HepG2 (cell line): Measurements from ENCODE around the gene IL1RL2. TPM values are rescaled to one million over a fixed set of nuclear protein-coding genes. Genes with fewer than 3 reads are reported as not detected.

Experiments
- FOXJ3 ChIP-seq: sonication (generic); formaldehyde crosslinking; IDR thresholded peaks from 2 replicates; pipeline ENCODE4 v1.4.0; 2020; ENCODE audit warnings: missing genetic modification reagents, mild to moderate bottlenecking, borderline replicate concordance
- FOXK2 ChIP-seq: fragments of 450-650 bp; IDR thresholded peaks from 2 replicates; pipeline ENCODE4 v1.6.1; 2016
- HDAC1 ChIP-seq: sonication (generic); formaldehyde crosslinking; IDR thresholded peaks from 2 replicates; pipeline ENCODE4 v1.5.1; 2020; ENCODE audit warnings: mild to moderate bottlenecking, missing genetic modification reagents
- HMG20A ChIP-seq: IDR thresholded peaks from 2 replicates; pipeline ENCODE4 v1.6.1; 2016; ENCODE audit warnings: borderline replicate concordance
- HOXD1 ChIP-seq: sonication (generic); formaldehyde crosslinking; IDR thresholded peaks from 2 replicates; pipeline ENCODE4 v1.5.0; 2020; ENCODE audit warnings: missing genetic modification reagents
- LRRFIP1 ChIP-seq: sonication (generic); formaldehyde crosslinking; conservative IDR thresholded peaks from 2 replicates; pipeline ENCODE4 v1.4.0; 2020; ENCODE audit warnings: missing genetic modification reagents
- MED8 ChIP-seq: sonication (generic); formaldehyde crosslinking; IDR thresholded peaks from 2 replicates; pipeline ENCODE4 v1.8.1; 2023; ENCODE audit warnings: mild to moderate bottlenecking, missing genetic modification reagents; ENCODE audit not compliant: insufficient replicate concordance
- MTA3 ChIP-seq: sonication (generic); formaldehyde crosslinking; IDR thresholded peaks from 2 replicates; pipeline ENCODE4 v1.4.0; 2020; ENCODE audit warnings: missing genetic modification reagents
- MXD3 ChIP-seq: IDR thresholded peaks from 2 replicates; pipeline ENCODE4 v1.6.1; 2016; ENCODE audit warnings: mild to moderate bottlenecking, missing biosample characterization, missing genetic modification reagents
- SRY ChIP-seq: sonication (generic); formaldehyde crosslinking; IDR thresholded peaks from 2 replicates; pipeline ENCODE4 v1.8.0; 2022; ENCODE audit warnings: mild to moderate bottlenecking, missing genetic modification reagents
- TCF7 ChIP-seq: sonication (generic); IDR thresholded peaks from 2 replicates; pipeline ENCODE4 v1.6.1; 2016; ENCODE audit warnings: antibody characterized with exemption, low read depth
- TEF ChIP-seq: sonication (generic); formaldehyde crosslinking; IDR thresholded peaks from 2 replicates; pipeline ENCODE4 v1.5.0; 2020; ENCODE audit warnings: missing genetic modification reagents
- THAP11 ChIP-seq: IDR thresholded peaks from 2 replicates; pipeline ENCODE4 v1.6.1; 2016; ENCODE audit warnings: missing biosample characterization, missing genetic modification reagents
- ZNF230 ChIP-seq: sonication (generic); formaldehyde crosslinking; IDR thresholded peaks from 2 replicates; pipeline ENCODE4 v1.4.0; 2020; ENCODE audit warnings: mild to moderate bottlenecking, missing genetic modification reagents
- ZNF263 ChIP-seq: sonication (generic); formaldehyde crosslinking; IDR thresholded peaks from 2 replicates; pipeline ENCODE4 v1.4.0; 2020; ENCODE audit warnings: missing genetic modification reagents
- ZNF619 ChIP-seq: sonication (generic); formaldehyde crosslinking; IDR thresholded peaks from 2 replicates; pipeline ENCODE4 v1.4.0; 2020; ENCODE audit warnings: mild to moderate bottlenecking, missing genetic modification reagents
- ZNF761 ChIP-seq: sonication (generic); formaldehyde crosslinking; conservative IDR thresholded peaks from 2 replicates; pipeline ENCODE4 v1.4.0; 2020; ENCODE audit warnings: mild to moderate bottlenecking, missing genetic modification reagents
- ZNF766 ChIP-seq: sonication (generic); formaldehyde crosslinking; IDR thresholded peaks from 2 replicates; pipeline ENCODE4 v1.5.0; 2020; ENCODE audit warnings: missing genetic modification reagents, borderline replicate concordance
- ZNF768 ChIP-seq: sonication (generic); formaldehyde crosslinking; IDR thresholded peaks from 2 replicates; pipeline ENCODE4 v1.4.0; 2020; ENCODE audit warnings: missing genetic modification reagents
- ZNF816 ChIP-seq: sonication (generic); formaldehyde crosslinking; IDR thresholded peaks from 2 replicates; pipeline ENCODE4 v1.8.0; 2022; ENCODE audit warnings: missing genetic modification reagents, mild to moderate bottlenecking, borderline replicate concordance
- ZNF839 ChIP-seq: sonication (generic); formaldehyde crosslinking; IDR thresholded peaks from 2 replicates; pipeline ENCODE4 v1.4.0; 2020; ENCODE audit warnings: missing genetic modification reagents, mild to moderate bottlenecking, borderline replicate concordance
- polyA plus RNA-seq, 8 experiments: library from polyadenylated mRNA; depleted of rRNA in 3 of 8; stranded (reverse) in 7 of 8; unstranded in 1 of 8; fragments of >200 nt; fragmentation: Illumina TruSeq in 4 of 8; extraction: Trizol in 4 of 8; gene quantifications; 2 replicates each; pipeline versions ENCODE4 v1.2.1 to v1.2.3, GENCODE V29; 2011 to 2016; ENCODE audit warnings: low read depth in 4 of 8, missing spikeins in 1 of 8, mixed read lengths in 1 of 8; ENCODE audit not compliant: insufficient read depth in 1 of 8
- total RNA-seq, 5 experiments: library from RNA; depleted of rRNA; stranded (reverse); fragments of >200 nt; fragmentation: Illumina TruSeq; extraction: Trizol; gene quantifications; 2 replicates each; pipeline ENCODE4 v1.2.3, GENCODE V29; 2016; ENCODE audit warnings: low read depth in 1 of 5
- TF ChIP-seq, protein P1 (sequence below): sonication (generic); formaldehyde crosslinking; IDR thresholded peaks from 2 replicates; pipeline ENCODE4 v1.8.1; 2023; ENCODE audit warnings: missing genetic modification reagents, inconsistent platforms, borderline replicate concordance
- TF ChIP-seq, protein P2 (sequence below): sonication (generic); formaldehyde crosslinking; IDR thresholded peaks from 2 replicates; pipeline ENCODE4 v1.8.0; 2022; ENCODE audit warnings: missing genetic modification reagents, low read depth, mild to moderate bottlenecking, borderline replicate concordance
- TF ChIP-seq, protein P3 (sequence below): fragments of 450-650 bp; IDR thresholded peaks from 2 replicates; pipeline ENCODE4 v1.6.1; 2017

The IL1RL2 gene
- total and polyA plus RNA-seq, 2 of the 13 experiments (the other 11 are each of a cell fraction or from before 2014, with no cell fraction given), result 0.03 TPM; not detected in 1

DNA sequence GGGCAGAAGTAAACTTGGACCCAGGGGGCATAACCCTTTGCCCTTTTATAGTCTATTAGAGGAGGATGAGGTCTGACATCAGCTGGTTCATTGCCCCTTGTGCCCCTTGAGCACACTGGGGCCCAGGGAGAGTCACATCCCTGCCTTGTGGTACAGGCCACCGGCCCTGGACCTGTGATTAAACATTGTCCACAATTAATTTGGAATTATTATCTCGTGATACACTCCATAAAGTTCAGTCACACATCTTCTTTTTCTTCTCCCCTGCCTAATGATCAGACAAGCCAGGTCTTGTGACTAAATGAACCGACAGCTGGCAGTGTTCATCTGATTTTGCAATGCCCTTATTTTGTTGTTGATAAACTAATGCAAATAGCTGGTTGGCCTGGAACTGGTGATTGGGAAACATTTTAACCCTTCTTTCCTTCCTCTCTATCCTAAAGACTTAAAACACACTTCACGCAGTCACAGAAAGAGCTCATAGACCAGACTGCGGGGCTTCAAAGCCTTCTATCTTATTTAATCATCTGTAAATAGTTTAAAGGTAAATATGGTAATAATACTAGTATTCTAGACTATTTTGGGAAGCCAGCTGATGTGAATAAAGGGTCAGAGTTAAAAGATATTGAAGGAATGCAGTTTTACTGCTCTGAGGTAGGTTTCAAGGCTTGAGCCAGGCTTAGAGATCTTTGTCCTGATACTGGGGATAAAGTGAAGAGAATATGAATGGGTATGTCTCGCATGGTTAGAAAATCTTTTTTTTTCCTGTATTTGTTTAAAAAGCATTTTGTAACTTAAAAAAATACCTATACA lies 30.9 kb upstream of the IL1RL2 start (continued):
- TF ChIP-seq LRRFIP1 (no peak), THAP11 (CRISPR knock-in tag) (peak; percentile 79), ZNF230 (CRISPR knock-in tag) (no peak), SRY (CRISPR knock-in tag) (peak; percentile 61; the same call in 1 of the 2 replicates), TCF7 (peak; percentile 100), ZNF816 (CRISPR knock-in tag) (no peak), MXD3 (CRISPR knock-in tag) (no peak), MED8 (CRISPR knock-in tag) (peak; percentile 82), ZNF766 (CRISPR knock-in tag) (peak; percentile 76; the same call in 1 of the 2 replicates), FOXK2 (peak; percentile 94), ZNF768 (no peak), ZNF839 (CRISPR knock-in tag) (no peak; the same call in 1 of the 2 replicates), HMG20A (CRISPR knock-in tag) (peak; percentile 95), TEF (CRISPR knock-in tag) (no peak), HDAC1 (CRISPR knock-in tag) (peak; percentile 75), FOXJ3 (peak; percentile 99), ZNF263 (CRISPR knock-in tag) (0 out of 2 replicates have a peak, but pooled peaks have one; percentile 18), ZNF761 (CRISPR knock-in tag) (no peak), ZNF619 (no peak), MTA3 (CRISPR knock-in tag) (no peak), HOXD1 (CRISPR knock-in tag) (peak; percentile 62; the same call in 1 of the 2 replicates)
- TF ChIP-seq, protein P1, sequence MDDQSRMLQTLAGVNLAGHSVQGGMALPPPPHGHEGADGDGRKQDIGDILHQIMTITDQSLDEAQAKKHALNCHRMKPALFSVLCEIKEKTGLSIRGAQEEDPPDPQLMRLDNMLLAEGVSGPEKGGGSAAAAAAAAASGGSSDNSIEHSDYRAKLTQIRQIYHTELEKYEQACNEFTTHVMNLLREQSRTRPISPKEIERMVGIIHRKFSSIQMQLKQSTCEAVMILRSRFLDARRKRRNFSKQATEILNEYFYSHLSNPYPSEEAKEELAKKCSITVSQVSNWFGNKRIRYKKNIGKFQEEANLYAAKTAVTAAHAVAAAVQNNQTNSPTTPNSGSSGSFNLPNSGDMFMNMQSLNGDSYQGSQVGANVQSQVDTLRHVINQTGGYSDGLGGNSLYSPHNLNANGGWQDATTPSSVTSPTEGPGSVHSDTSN (CRISPR knock-in tag), result no peak
- TF ChIP-seq, protein P2, sequence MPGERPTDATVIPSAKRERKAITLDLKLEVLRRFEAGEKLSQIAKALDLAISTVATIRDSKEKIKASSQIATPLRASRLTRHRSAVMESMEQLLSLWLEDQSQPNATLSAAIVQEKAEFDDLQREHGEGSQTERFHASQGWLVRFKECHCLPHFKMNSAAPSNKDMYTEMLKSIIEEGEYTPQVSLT (CRISPR knock-in tag), result peak; percentile 87; the same call in 1 of the 2 replicates
- TF ChIP-seq, protein P3, sequence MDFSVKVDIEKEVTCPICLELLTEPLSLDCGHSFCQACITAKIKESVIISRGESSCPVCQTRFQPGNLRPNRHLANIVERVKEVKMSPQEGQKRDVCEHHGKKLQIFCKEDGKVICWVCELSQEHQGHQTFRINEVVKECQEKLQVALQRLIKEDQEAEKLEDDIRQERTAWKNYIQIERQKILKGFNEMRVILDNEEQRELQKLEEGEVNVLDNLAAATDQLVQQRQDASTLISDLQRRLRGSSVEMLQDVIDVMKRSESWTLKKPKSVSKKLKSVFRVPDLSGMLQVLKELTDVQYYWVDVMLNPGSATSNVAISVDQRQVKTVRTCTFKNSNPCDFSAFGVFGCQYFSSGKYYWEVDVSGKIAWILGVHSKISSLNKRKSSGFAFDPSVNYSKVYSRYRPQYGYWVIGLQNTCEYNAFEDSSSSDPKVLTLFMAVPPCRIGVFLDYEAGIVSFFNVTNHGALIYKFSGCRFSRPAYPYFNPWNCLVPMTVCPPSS, result no peak
